Measurements from ENCODE around the gene ESYT3. TPM values are rescaled to one million over a fixed set of nuclear protein-coding genes. Genes with fewer than 3 reads are reported as not detected.

Gene ESYT3, protein sequence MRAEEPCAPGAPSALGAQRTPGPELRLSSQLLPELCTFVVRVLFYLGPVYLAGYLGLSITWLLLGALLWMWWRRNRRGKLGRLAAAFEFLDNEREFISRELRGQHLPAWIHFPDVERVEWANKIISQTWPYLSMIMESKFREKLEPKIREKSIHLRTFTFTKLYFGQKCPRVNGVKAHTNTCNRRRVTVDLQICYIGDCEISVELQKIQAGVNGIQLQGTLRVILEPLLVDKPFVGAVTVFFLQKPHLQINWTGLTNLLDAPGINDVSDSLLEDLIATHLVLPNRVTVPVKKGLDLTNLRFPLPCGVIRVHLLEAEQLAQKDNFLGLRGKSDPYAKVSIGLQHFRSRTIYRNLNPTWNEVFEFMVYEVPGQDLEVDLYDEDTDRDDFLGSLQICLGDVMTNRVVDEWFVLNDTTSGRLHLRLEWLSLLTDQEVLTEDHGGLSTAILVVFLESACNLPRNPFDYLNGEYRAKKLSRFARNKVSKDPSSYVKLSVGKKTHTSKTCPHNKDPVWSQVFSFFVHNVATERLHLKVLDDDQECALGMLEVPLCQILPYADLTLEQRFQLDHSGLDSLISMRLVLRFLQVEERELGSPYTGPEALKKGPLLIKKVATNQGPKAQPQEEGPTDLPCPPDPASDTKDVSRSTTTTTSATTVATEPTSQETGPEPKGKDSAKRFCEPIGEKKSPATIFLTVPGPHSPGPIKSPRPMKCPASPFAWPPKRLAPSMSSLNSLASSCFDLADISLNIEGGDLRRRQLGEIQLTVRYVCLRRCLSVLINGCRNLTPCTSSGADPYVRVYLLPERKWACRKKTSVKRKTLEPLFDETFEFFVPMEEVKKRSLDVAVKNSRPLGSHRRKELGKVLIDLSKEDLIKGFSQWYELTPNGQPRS
- 10 to 100 TPM in 11 of 12 donors, not detected in 1; 10.4 to 31.0 (median 19.5) TPM for polyA plus RNA-seq (ENCODE audit: insufficient read length in 12 of 12)
- long read RNA-seq, donor 1, result 0 reads
- long read RNA-seq, donor 2, result 0 reads
- long read RNA-seq, donor 3, result 0 reads
- long read RNA-seq, donor 4, result 0 reads
- long read RNA-seq, donor 5, full-length matches to known transcripts, result 1 of 1 reads
- long read RNA-seq, donor 5, partial matches to known transcripts, result 0 of 1 reads
- long read RNA-seq, donor 5, other reads (novel, unspliced or antisense), result 0 of 1 reads
- long read RNA-seq, donor 6, result 0 reads
- long read RNA-seq, donor 7, result 0 reads
- long read RNA-seq, donor 8, full-length matches to known transcripts, result 1 of 1 reads
- long read RNA-seq, donor 8, partial matches to known transcripts, result 0 of 1 reads
- long read RNA-seq, donor 8, other reads (novel, unspliced or antisense), result 0 of 1 reads
- long read RNA-seq, donor 9, result 0 reads
- long read RNA-seq, donor 10, full-length matches to known transcripts, result 1 of 1 reads
- long read RNA-seq, donor 10, partial matches to known transcripts, result 0 of 1 reads
- long read RNA-seq, donor 10, other reads (novel, unspliced or antisense), result 0 of 1 reads
- long read RNA-seq, donor 11, result 0 reads

DNA sequence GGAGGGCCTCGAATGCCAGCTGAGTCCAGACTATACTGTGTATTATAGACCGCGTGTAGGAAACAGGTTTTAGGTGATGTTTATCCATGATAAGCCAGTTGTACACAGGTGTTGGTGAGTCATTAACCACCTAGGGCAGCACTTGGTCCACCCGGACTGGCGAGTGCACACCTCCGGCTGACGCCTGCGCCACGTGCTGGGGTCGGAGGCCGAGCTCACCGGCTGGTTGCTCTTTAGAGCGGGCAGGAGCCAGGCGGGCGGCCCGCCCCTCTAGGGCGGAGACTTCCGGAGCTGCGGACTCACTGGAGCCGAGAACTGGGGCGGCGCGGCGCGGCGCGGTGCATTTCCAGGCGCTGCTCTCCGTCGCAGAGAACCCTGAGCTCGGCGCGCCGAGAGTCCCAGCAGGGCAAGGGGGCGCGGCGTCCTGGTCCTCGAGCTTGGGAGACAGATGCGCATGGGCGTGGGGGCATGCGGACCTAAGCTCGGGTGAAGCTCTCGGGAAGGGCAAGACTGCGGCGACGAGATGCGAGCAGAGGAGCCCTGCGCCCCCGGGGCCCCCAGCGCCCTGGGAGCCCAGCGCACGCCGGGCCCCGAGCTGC, at the start of gene ESYT3:
TSS of gene ESYT3 (plus strand) at position 341 of the 599 bp plus-strand sequence. CDS start at position 524, 183 bp downstream.
- DNase-seq, result peak; percentile 55

DNA sequence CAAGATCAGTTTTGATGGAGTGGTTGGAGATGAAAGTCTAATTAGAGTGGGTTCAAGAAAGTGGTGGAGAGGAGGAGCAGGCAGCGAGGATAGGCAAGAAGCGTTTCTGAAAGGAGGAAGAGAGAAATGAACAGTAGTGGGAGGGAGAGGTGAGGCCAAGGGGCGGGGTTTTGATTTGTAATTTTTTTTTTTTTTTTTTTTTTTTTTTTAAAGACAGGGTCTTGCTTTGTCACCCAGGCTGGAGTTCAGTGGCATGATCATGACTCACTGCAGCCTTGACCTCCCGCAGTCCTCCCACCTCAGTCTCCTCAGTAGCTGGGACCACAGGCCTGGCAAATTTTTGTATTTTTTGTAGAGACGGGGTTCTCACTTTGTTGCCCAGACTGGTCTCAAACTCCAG, 49.4 kb upstream of the ESYT3 start:
- DNase-seq, result no peak

GRCh38 chr3:138389144-138389601, 45.2 kb upstream of the ESYT3 start:
- no peak for DNase-seq

GRCh38 chr3:138389841-138390581, 44.4 kb upstream of the ESYT3 start:
- DNase-seq, result no peak

- DNase-seq, result no peak
Measured at GRCh38 chr3:138390582-138390932, 43.9 kb upstream of the ESYT3 start.

DNA sequence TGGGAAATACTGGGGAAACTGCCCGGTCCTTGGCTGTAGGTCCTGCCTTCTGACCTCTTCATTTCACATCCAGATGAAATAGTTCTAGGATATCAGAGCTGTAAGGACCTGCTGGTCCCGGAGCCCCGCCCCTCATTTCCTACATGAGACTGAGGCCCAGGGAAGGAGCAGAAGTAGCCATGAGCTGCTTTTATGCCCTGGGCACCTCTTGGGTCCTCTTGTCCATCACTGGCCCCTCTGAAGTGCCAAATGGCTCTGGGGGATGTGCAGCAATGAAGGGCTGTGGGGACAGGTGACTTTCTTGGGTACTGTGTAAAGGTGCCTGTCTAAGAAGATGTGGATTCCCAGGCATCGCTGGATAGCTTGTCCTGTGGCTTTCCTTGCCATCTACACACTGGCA, 40.3 kb upstream of the ESYT3 start:
- DNase-seq, result no peak

DNA sequence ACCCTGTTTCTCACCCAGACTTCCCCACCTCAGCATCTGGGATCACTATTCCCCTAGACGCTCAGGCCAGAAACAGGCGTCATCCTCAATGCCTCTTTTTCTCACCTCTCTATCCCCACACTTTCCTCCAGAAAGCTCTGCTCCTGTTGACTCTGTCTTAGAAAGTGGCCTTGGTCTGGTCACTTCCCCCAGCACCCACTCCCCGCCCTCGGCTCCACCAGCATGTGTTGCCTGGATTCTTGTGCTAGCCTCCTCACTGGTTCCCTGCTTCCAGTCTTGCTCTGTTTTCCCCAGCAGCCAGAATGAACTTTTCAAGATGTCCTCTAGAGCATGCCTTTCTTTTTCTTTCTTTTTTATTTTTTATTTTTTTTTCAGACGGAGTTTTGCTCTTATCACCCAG, 39.7 kb upstream of the ESYT3 start:
- no peak for DNase-seq

DNA sequence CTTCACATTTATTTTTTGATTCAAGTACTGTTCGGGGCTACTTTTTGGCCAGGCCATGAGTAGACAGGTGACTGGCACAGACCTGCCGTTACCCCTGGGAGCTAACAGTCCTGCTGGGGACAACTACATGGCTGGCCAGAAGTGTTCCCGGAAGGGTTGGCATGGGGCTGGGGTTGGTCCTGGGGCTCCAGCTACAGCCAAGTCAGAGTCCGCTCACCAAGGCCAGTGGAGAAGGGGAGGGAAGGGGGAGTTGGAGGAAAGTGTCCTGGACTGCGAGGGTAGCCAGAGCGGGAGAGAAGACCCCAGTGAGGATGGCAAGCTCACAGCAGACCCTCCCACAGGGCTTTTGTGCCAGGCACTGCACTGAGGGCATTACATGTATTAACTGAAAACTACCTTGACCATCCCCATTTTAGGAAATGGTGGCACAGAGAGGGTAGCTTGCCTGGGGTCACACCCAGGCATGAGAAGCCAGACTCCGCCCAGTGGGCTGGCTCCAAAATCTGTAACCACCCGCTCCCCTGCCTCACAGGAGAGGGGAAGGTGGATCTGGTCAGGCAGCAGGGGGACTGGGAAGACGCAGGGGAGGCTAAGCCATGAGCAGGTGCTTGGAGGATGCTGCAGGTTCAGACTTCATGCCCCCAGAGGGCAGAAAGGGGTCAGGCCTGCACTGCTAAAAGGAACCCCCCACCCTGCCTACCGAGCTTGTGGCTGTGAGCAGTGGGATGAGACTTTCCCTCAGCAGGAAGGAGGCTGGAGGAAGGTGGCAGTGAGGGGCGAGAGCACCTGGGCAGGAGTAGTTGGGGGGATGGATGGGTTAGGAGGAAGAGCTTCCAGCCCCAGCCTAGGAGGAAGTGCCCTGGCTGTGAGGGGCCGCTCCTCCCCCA, 38.3 kb upstream of the ESYT3 start:
- no peak for DNase-seq

- DNase-seq, result no peak
Measured at GRCh38 chr3:138396752-138397410, 37.5 kb upstream of the ESYT3 start.

- no peak for DNase-seq
Measured at GRCh38 chr3:138397983-138398382, 36.4 kb upstream of the ESYT3 start.

- DNase-seq, result no peak
Measured at GRCh38 chr3:138398791-138399575, 35.4 kb upstream of the ESYT3 start.

- DNase-seq, result no peak
Measured at GRCh38 chr3:138399766-138400165, 34.6 kb upstream of the ESYT3 start.

GRCh38 chr3:138400651-138401070, 33.8 kb upstream of the ESYT3 start:
- DNase-seq, result no peak

- no peak for DNase-seq
Measured at GRCh38 chr3:138401834-138402233, 32.6 kb upstream of the ESYT3 start.

DNA sequence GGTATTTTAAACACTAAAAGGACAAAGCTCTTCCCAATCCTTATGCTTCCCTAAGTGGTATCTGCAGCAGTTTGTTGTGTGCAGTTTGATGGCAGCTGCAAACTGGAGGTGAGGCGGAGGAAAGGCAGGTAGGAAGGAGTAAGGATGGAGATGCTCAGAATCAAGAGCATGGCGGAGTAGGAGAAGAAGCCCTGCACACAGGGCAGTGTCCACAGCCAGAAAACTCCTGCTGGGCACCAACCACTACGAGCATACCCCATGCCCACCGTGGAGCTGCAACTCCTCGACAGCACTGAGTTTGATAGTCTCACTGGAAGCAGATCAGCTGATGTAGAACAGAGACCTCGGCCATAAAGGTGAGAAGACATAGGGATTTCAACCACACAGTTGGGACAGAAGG, 30.3 kb upstream of the ESYT3 start:
- DNase-seq, result no peak

- DNase-seq, result no peak
Measured at GRCh38 chr3:138405001-138405400, 29.4 kb upstream of the ESYT3 start.

GRCh38 chr3:138405486-138405885, 28.9 kb upstream of the ESYT3 start:
- DNase-seq, result no peak

GRCh38 chr3:138406606-138407005, 27.8 kb upstream of the ESYT3 start:
- DNase-seq, result no peak
